K562 (cell line): Measurements from ENCODE around the gene ZNF689. TPM values are rescaled to one million over a fixed set of nuclear protein-coding genes. Genes with fewer than 3 reads are reported as not detected.

Experiments
- ATAC-seq: fragments of 200-7000 bp; cut with Tn5 transposase; 3 replicates; pipeline ENCODE4 v1.9.1; 2020; ENCODE audit warnings: moderate library complexity
- BruUV-seq: library from RNA; stranded (reverse); fragments of 400-500 nt; replicated peaks from 2 replicates; lab custom pipeline; 2021; lab: Mats Ljungman, UMichigan
- CTCF ChIA-PET: fragments of 300-600 bp; formaldehyde crosslinking; extraction: SDS; loops from one replicate; lab custom pipeline; 2021; ENCODE audit warnings: low intra/inter-chr PET ratio; lab: Yijun Ruan, JAX
- POLR2A ChIA-PET: fragments of 300-600, 350-650 bp; sonication (Branson Sonifier 250); formaldehyde crosslinking; extraction: SDS; loops from one replicate; lab custom pipeline; 2021; ENCODE audit warnings: antibody characterized with exemption, inconsistent platforms; lab: Yijun Ruan, JAX
- DNase-seq, 4 experiments: peaks; one replicate each; pipeline versions ENCODE4 v3.0.0 to v3.0.0-alpha.2; 2011 to 2018; ENCODE audit warnings: low spot score in 3 of 4, mixed read lengths in 3 of 4; ENCODE audit errors: extremely low read depth in 1 of 4
- FAIRE-seq: peaks from 2 replicates; lab custom pipeline; 2011; peaks lifted over from hg19 to GRCh38; lab: Jason Lieb, UNC
- H2AFZ ChIP-seq: 2 replicates; pipeline ENCODE4 v1.6.0; 2011; ENCODE audit warnings: low read depth, low read length, control low read depth, inconsistent platforms
- H3K27ac ChIP-seq: fragments of 200-600 bp; 3 replicates; pipeline ENCODE4 v1.8.0; 2011; ENCODE audit warnings: low read depth, mild to moderate bottlenecking, control low read depth, inconsistent platforms, low read length, moderate library complexity, mixed read lengths; ENCODE audit errors: extremely low read depth
- H3K27me3 ChIP-seq, 2 experiments: fragments of 300-600 bp in 1 of 2; 2 replicates in 1 of 2; 3 replicates in 1 of 2; pipeline versions ENCODE4 v1.6.0 to v1.8.0; 2011; ENCODE audit warnings: inconsistent platforms in 2 of 2, low read length in 2 of 2, mild to moderate bottlenecking in 1 of 2, mixed read lengths in 1 of 2, moderate library complexity in 1 of 2; ENCODE audit not compliant: control insufficient read depth in 2 of 2, insufficient read depth in 2 of 2
- H3K36me3 ChIP-seq: fragments of 300-600 bp; 3 replicates; pipeline ENCODE4 v1.8.0; 2011; ENCODE audit warnings: mild to moderate bottlenecking, low read length, inconsistent platforms; ENCODE audit not compliant: control insufficient read depth, insufficient read depth
- H3K4me1 ChIP-seq, 2 experiments: fragments of 200-600 bp in 1 of 2; replicated peaks in 1 of 2; 2 replicates in 1 of 2; 3 replicates in 1 of 2; pipeline versions ENCODE4 v1.5.1 to v1.8.0; 2011; ENCODE audit warnings: inconsistent platforms in 2 of 2, low read length in 2 of 2, mild to moderate bottlenecking in 1 of 2, mixed read lengths in 1 of 2, moderate library complexity in 1 of 2; ENCODE audit not compliant: control insufficient read depth in 2 of 2, insufficient read depth in 2 of 2
- H3K4me2 ChIP-seq: 2 replicates; pipeline ENCODE4 v1.6.1; 2011; ENCODE audit warnings: low read length, control low read depth, inconsistent platforms, mixed read lengths; ENCODE audit not compliant: insufficient read depth
- H3K4me3 ChIP-seq: fragments of 200-600 bp; sonication (generic), shearing (Covaris generic); 2 replicates; pipeline ENCODE4 v1.5.1; 2016; ENCODE audit warnings: control low read depth, inconsistent platforms
- H3K79me2 ChIP-seq: fragments of 200-600 bp; 3 replicates; pipeline ENCODE4 v1.8.0; 2011; ENCODE audit warnings: low read length, inconsistent platforms; ENCODE audit not compliant: control insufficient read depth, insufficient read depth
- H3K9ac ChIP-seq, 2 experiments: 2 replicates each; pipeline versions ENCODE4 v1.6.0 to v1.6.1; 2011; ENCODE audit warnings: low read depth in 2 of 2, low read length in 2 of 2, control low read depth in 1 of 2, inconsistent platforms in 1 of 2, mild to moderate bottlenecking in 1 of 2, mixed read lengths in 1 of 2; ENCODE audit not compliant: insufficient read depth in 1 of 2
- H3K9me1 ChIP-seq: one replicate; pipeline ENCODE4 v1.6.0; 2011; ENCODE audit warnings: inconsistent platforms, mild to moderate bottlenecking, low read length, moderate library complexity; ENCODE audit not compliant: control insufficient read depth, insufficient read depth
- H3K9me3 ChIP-seq: replicated peaks from 2 replicates; pipeline ENCODE4 v1.5.1; 2011; ENCODE audit warnings: low read depth, low read length, inconsistent platforms; ENCODE audit not compliant: control insufficient read depth, insufficient read depth
- H4K20me1 ChIP-seq: replicated peaks from 2 replicates; pipeline ENCODE4 v1.6.1; 2011; ENCODE audit warnings: low read length, inconsistent platforms, mixed read lengths; ENCODE audit not compliant: control insufficient read depth, insufficient read depth
- BRF2 ChIP-seq: IDR thresholded peaks from 3 replicates; pipeline ENCODE4 v1.6.1; 2011; ENCODE audit warnings: borderline replicate concordance, mild to moderate bottlenecking; ENCODE audit not compliant: insufficient read length, insufficient read depth
- HDAC3 ChIP-seq: fragments of 450-650 bp; IDR thresholded peaks from 2 replicates; pipeline ENCODE4 v1.6.1; 2018; ENCODE audit warnings: borderline replicate concordance, mild to moderate bottlenecking, moderate library complexity; ENCODE audit not compliant: partially characterized antibody
- MCM5 ChIP-seq: fragments of 450-650 bp; IDR thresholded peaks from 2 replicates; pipeline ENCODE4 v1.6.1; 2016; ENCODE audit warnings: low read depth
- RBFOX2 ChIP-seq: fragments of 200-400 bp; formaldehyde crosslinking; IDR thresholded peaks from 2 replicates; pipeline ENCODE4 v1.6.1; 2017; ENCODE audit warnings: low read depth, mild to moderate bottlenecking, low read length, moderate library complexity
- RCOR1 ChIP-seq, 2 experiments: IDR thresholded peaks; 2 replicates each; pipeline ENCODE4 v1.6.1; 2012; ENCODE audit warnings: low read depth in 2 of 2, low read length in 2 of 2, borderline replicate concordance in 1 of 2, improper control_type of control experiment in 1 of 2
- ZBTB34 ChIP-seq: fragments of 250-450 bp; sonication (Bioruptor Pico); IDR thresholded peaks from 2 replicates; pipeline ENCODE4 v1.8.0; 2021; ENCODE audit warnings: mild to moderate bottlenecking, moderate library complexity
- ZNF740 ChIP-seq, 3 experiments: fragments of 200-800 bp in 1 of 3; sonication (Bioruptor generic) in 1 of 3; sonication (generic) in 1 of 3; formaldehyde crosslinking in 1 of 3; IDR thresholded peaks; 2 replicates each; pipeline versions ENCODE4 v1.6.1 to v1.8.0; 2016 to 2022; ENCODE audit warnings: mild to moderate bottlenecking in 2 of 3, missing compliant biosample characterization in 2 of 3, missing genetic modification characterization in 2 of 3, missing genetic modification reagents in 1 of 3
- WGBS: fragments of 100-300 bp; shearing (Covaris generic); methylation state at CpG from one replicate; pipeline ENCODE4 v1.1.6; 2016; ENCODE audit warnings: low coverage, mixed read lengths; ENCODE audit not compliant: insufficient coverage; ENCODE audit errors: missing lambda C conversion rate; 5-methylcytosine and 5-hydroxymethylcytosine counted together
- in situ Hi-C: fragments of 300-500 bp; cut with MboI; formaldehyde crosslinking; loops from 4 replicates; pipeline ENCODE4 v1.15.0; 2018; ENCODE audit warnings: inconsistent platforms, mixed read lengths
- intact Hi-C: fragments of 100-400 bp; cut with micrococcal nuclease; formaldehyde crosslinking; loops from 2 replicates; pipeline ENCODE4 v1.14.2; 2022
- polyA plus RNA-seq, 8 experiments: library from polyadenylated mRNA; depleted of rRNA in 4 of 8; stranded (reverse) in 5 of 8; unstranded in 3 of 8; fragments of >200 nt; fragmentation: Nextera tagmentation in 2 of 8; fragmentation: Illumina TruSeq in 1 of 8; extraction: Ambion mirVana in 2 of 8; extraction: Trizol in 1 of 8; gene quantifications; 2 replicates each; pipeline versions ENCODE4 v1.2.1 to v1.2.3, GENCODE V29; 2011 to 2014; ENCODE audit warnings: inconsistent platforms in 1 of 8, missing spikeins in 1 of 8
- total RNA-seq, 7 experiments: library from RNA; depleted of rRNA in 6 of 7; stranded (reverse); fragments of >200 nt in 6 of 7; fragmentation: Illumina TruSeq in 2 of 7; extraction: Trizol in 2 of 7; gene quantifications; 2 replicates each; pipeline versions ENCODE4 v1.2.1 to v1.2.3, GENCODE V29; 2011 to 2021; ENCODE audit warnings: low replicate concordance in 1 of 7

The ZNF689 gene
- total and polyA plus RNA-seq, 9 of the 15 experiments (the other 6 are each of a cell fraction or from before 2014, with no cell fraction given), result 5.4 to 15.4 (median 10.8) TPM

GRCh38 chr16:30606004-30606403 is 4.2 kb downstream of the ZNF689 start (continued):
- TF ChIP-seq ZNF740 (CRISPR knock-in tag; IDR thresholded peaks at IDR 0.05), result no peak
- TF ChIP-seq ZNF740 (tag; IDR thresholded peaks at IDR 0.05), result no peak

GRCh38 chr16:30605158-30605557 is 5.0 kb downstream of the ZNF689 start:
- peaks cover 17% of the 10 kb centered on the region for H3K79me2 ChIP-seq
- DNase-seq, result no peak
- no peak overlapping the region for H3K4me2 ChIP-seq
- TF ChIP-seq ZBTB34 (CRISPR knock-in tag) (no peak), HDAC3 (no peak), RCOR1 (IDR thresholded peaks at IDR 0.05; ENCODE audit: borderline replicate concordance in 1 of 2, low read depth in 2 of 2, low read length in 2 of 2) (no peak), BRF2 (no peak), RBFOX2 (no peak), MCM5 (no peak)
- H3K27ac ChIP-seq, result no peak overlapping the region
- no peak overlapping the region for H3K9ac ChIP-seq
- H3K27me3 ChIP-seq, result no peaks in the 10 kb centered on the region
- no peak for ATAC-seq
- FAIRE-seq, result no peak
- no peak overlapping the region for H3K4me3 ChIP-seq
- peaks cover 7 to 24% of the 10 kb centered on the region in 2 experiments; a peak in 4 of 5 replicates for H3K4me1 ChIP-seq
- intact Hi-C loops (no loop called here), in situ Hi-C loops (no loop called here)
- H4K20me1 ChIP-seq, result no peaks in the 10 kb centered on the region
- H3K9me1 ChIP-seq, result no peaks in the 10 kb centered on the region
- no TSS peak for BruUV-seq
- H3K9me3 ChIP-seq, result no peaks in the 10 kb centered on the region
- WGBS, result 98% methylated on average over 9 of the region's 15 CpGs
- H3K36me3 ChIP-seq, result peaks cover 60% of the 10 kb centered on the region
- ChIA-PET POLR2A (interaction anchor here (0.6 to 0.8 kb wide), 2 partner anchors 69 to 115 kb away, joined by 3 read pairs; no protein-coding TSS in a partner anchor), CTCF (no interaction called here)
- no peak overlapping the region for H2AFZ ChIP-seq
